AG04450 (cell line): Measurements from ENCODE around the gene OLIG1. TPM values are rescaled to one million over a fixed set of nuclear protein-coding genes. Genes with fewer than 3 reads are reported as not detected.
A peak's percentile ranks its signal among the peaks of the same experiment; 100 is the strongest.

Source experiments
- CTCF ChIA-PET: fragments of 300-600, 350-600 bp; formaldehyde crosslinking; extraction: SDS; loops from one replicate; lab custom pipeline; 2022; ENCODE audit warnings: antibody characterized with exemption, inconsistent platforms; lab: Charles Lee
- POLR2A ChIA-PET: fragments of 350-600 bp; formaldehyde crosslinking; extraction: SDS; loops from one replicate; lab custom pipeline; 2021; ENCODE audit warnings: antibody characterized with exemption, inconsistent platforms; lab: Yijun Ruan, JAX
- DNase-seq: peaks from one replicate; pipeline ENCODE4 v3.0.0-alpha.2; 2011; ENCODE audit warnings: low read depth, low spot score
- H3K27ac ChIP-seq: one replicate; pipeline ENCODE4 v1.5.1; 2012; ENCODE audit warnings: low read depth, low read length, control low read depth
- H3K27me3 ChIP-seq: one replicate; pipeline ENCODE4 v1.6.0; 2012; ENCODE audit warnings: low read length; ENCODE audit not compliant: control insufficient read depth, insufficient read depth
- H3K4me3 ChIP-seq: 2 replicates; pipeline ENCODE4 v1.5.1; 2011; ENCODE audit warnings: mild to moderate bottlenecking, low read depth, low read length, control low read depth
- H3K9me3 ChIP-seq: 2 replicates; pipeline ENCODE4 v1.5.1; 2012; ENCODE audit warnings: low read length; ENCODE audit not compliant: control insufficient read depth, insufficient read depth
- polyA plus RNA-seq: library from polyadenylated mRNA; depleted of rRNA; stranded (reverse); fragments of >200 nt; gene quantifications from 2 replicates; pipeline ENCODE4 v1.2.3, GENCODE V29; 2011
- TF ChIP-seq, protein P1 (sequence below): IDR thresholded peaks from 2 replicates; pipeline ENCODE4 v1.5.1; 2011; ENCODE audit warnings: low read depth, low read length, control low read depth, inconsistent platforms

Gene OLIG1
- polyA plus RNA-seq, 1 experiment, result not detected

GRCh38 chr21:33035147-33035546, 34.8 kb upstream of the OLIG1 start:
- Histone ChIP-seq H3K4me3 (no peak overlapping the region), H3K27me3 (peaks cover 46% of the 10 kb centered on the region), H3K9me3 (no peaks in the 10 kb centered on the region; the same call in 1 of the 2 replicates), H3K27ac (no peak overlapping the region)
- TF ChIP-seq, protein P1, sequence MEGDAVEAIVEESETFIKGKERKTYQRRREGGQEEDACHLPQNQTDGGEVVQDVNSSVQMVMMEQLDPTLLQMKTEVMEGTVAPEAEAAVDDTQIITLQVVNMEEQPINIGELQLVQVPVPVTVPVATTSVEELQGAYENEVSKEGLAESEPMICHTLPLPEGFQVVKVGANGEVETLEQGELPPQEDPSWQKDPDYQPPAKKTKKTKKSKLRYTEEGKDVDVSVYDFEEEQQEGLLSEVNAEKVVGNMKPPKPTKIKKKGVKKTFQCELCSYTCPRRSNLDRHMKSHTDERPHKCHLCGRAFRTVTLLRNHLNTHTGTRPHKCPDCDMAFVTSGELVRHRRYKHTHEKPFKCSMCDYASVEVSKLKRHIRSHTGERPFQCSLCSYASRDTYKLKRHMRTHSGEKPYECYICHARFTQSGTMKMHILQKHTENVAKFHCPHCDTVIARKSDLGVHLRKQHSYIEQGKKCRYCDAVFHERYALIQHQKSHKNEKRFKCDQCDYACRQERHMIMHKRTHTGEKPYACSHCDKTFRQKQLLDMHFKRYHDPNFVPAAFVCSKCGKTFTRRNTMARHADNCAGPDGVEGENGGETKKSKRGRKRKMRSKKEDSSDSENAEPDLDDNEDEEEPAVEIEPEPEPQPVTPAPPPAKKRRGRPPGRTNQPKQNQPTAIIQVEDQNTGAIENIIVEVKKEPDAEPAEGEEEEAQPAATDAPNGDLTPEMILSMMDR, result no peak
- ChIA-PET POLR2A (no interaction called here), CTCF (interaction anchor here (1.0 kb wide), 1 partner anchor 162 kb away, joined by 4 read pairs; no protein-coding TSS in a partner anchor)
- DNase-seq, result no peak

- H3K9me3 ChIP-seq, result no peaks in the 10 kb centered on the region; the same call in 1 of the 2 replicates
- H3K27me3 ChIP-seq, result peaks cover 32% of the 10 kb centered on the region
- ChIA-PET POLR2A (no interaction called here), CTCF (no interaction called here)
- TF ChIP-seq, protein P1, result no peak
- H3K4me3 ChIP-seq, result no peak overlapping the region
- DNase-seq, result peak; percentile 18
- peak overlapping the region; percentile 11 for H3K27ac ChIP-seq
Observed at GRCh38 chr21:33036430-33037162, 33.3 kb upstream of the OLIG1 start.

DNA sequence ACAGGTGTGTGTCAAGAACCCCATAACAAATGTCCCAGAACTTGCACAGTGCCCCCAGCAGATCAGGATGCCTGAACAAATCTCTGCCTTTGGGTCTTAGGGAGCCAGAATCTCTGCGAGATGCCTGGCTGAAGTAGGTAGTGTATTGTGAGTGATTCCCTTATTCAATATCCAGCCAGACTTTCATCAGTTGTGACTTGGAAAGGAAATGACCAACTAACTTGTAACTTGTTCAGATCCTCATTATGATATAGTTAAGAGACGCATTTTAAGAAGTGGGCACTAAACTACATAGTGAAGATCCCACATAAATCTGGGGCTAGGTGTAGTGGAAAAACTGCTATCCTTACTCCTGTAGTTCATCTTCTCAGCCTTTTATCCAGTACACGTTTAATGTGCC, 32.4 kb upstream of the OLIG1 start:
- DNase-seq, result no peak
- ChIA-PET CTCF (no interaction called here), POLR2A (interaction anchor here (0.7 kb wide), 1 partner anchor 29 kb away, joined by 3 read pairs; no protein-coding TSS in a partner anchor)
- Histone ChIP-seq H3K27me3 (peaks cover 24% of the 10 kb centered on the region), H3K9me3 (no peaks in the 10 kb centered on the region; the same call in 1 of the 2 replicates), H3K27ac (no peak overlapping the region), H3K4me3 (no peak overlapping the region)
- TF ChIP-seq, protein P1, result no peak

DNA sequence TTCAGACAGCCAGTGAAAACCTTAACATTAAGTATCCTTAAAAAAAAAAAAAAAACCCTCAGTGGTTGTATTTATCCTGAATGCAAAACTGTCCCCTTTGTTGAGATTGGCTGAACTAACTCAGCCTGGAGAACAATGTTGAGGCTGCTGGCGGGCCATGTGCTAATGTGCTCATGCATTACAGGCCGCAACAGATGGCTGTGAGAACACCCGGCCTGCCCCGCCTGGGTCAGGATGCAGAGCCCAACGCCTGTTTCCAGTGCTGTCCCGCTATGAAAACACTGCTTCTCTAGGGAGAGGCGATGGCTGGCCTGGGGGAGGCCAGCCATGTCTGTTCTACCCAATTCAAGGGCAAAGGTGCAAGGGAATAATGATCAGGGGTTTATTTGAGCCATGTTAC, 30.4 kb upstream of the OLIG1 start:
- H3K4me3 ChIP-seq, result no peak overlapping the region
- no peak for DNase-seq
- ChIA-PET CTCF (no interaction called here), POLR2A (no interaction called here)
- TF ChIP-seq, protein P1, result no peak
- no peak overlapping the region for H3K27ac ChIP-seq
- peaks cover 4% of the 10 kb centered on the region for H3K27me3 ChIP-seq
- H3K9me3 ChIP-seq, result no peaks in the 10 kb centered on the region

DNA sequence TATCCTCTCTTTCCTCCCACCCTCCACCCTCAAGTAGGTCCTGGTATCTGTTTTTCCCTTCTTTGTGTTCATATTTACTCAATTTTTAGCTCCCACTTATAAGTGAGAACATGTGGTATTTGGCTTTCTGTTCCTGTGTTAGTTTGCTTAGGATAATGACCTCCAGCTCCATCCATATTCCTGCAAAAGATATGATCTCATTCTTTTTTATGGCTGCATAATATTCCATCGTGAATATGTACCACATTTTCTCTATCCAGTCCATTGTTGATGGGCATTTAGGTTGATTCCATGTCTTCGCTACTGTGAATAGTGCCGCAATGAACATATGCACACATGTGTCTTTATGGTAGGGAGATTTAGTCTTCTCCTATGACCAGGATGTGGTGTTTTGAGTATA, 29.7 kb upstream of the OLIG1 start:
- ChIA-PET CTCF (no interaction called here), POLR2A (no interaction called here)
- no peak for DNase-seq
- Histone ChIP-seq H3K27ac (no peak overlapping the region), H3K9me3 (no peaks in the 10 kb centered on the region), H3K27me3 (no peaks in the 10 kb centered on the region), H3K4me3 (no peak overlapping the region)
- TF ChIP-seq, protein P1, result no peak
